HL-60/S4 treated with phorbol 12-myristate 13-acetate at 8.2 ng/mL for 4 days and 3 days (cell line): ENCODE measurements around the gene PCDH15.

Experiments used
- in situ Hi-C: fragments of 300-500 bp; cut with MboI; formaldehyde crosslinking; loops from 2 replicates; pipeline ENCODE4 v1.15.0; 2022; ENCODE audit warnings: low sequenced_read_pairs

The PCDH15 gene

GRCh38 chr10:54708591-54708990, 92.4 kb downstream of the PCDH15 start:
- in situ Hi-C loops: no loop called here

DNA sequence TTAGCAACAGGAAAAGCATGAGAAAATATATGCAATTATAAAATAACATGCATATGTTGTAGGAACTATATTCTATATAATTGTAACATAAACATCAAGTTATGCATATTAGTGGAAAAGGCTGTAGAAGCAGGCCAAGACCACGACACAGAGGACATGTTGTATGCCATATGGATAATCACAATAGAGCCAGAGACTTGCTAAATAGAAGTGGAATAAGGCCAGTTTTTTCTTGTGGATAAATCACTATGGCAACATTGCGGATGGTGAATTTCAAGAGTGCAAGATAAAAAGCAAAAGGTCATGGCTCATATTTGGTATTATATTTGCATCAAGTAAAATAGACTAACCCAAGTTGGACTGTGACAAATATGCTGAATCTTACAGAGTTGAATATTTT, 93.0 kb downstream of the PCDH15 start:
- in situ Hi-C loops: no loop called here

DNA sequence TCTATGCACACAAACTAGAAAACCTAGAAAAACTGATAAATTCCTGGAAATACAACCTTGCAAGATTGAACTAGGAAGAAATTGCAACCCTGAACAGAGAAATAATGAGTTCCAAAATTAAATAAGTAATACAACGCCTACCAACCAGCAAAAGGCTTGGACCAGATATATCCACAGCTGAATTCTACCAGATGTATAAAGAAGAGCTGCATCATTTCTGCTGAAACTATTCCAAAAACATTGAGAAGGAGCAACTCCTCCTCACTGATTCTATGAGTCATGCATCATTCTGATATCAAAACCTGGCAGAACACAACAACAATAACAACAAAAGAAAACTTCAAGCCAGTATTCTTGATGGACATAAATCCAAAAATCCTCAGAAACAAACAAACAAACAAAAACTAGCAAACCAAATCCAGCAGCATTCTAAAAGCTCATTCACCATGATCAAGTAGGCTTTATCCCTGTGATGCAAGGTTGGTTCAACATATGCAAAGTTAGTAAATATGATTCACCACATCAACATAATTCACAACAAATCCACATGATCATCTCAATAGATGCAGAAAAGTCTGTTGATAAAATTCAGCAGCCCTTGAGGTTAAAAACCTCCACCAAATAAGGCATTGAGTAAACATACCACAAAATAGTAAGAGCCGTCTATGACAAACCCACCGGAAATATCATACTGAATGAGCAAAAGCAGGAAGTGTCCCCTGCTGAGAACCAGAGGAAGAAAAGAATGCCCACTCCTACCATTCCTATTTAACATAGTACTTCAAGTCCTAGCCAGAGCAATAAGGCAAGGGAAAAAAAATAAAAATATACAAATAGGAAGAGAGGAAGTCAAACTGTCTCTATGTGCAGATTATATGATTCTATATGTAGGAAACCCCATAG, 98.2 kb downstream of the PCDH15 start:
- in situ Hi-C loops: no loop called here

- in situ Hi-C loops: no loop called here
Measured at GRCh38 chr10:54691331-54691730, 109.7 kb downstream of the PCDH15 start.

- in situ Hi-C loops: no loop called here
Measured at GRCh38 chr10:54682554-54682953, 118.5 kb downstream of the PCDH15 start.

- in situ Hi-C loops: no loop called here
Measured at GRCh38 chr10:54681136-54681535, 119.9 kb downstream of the PCDH15 start.

GRCh38 chr10:54667136-54667535, 133.9 kb downstream of the PCDH15 start:
- in situ Hi-C loops: no loop called here

DNA sequence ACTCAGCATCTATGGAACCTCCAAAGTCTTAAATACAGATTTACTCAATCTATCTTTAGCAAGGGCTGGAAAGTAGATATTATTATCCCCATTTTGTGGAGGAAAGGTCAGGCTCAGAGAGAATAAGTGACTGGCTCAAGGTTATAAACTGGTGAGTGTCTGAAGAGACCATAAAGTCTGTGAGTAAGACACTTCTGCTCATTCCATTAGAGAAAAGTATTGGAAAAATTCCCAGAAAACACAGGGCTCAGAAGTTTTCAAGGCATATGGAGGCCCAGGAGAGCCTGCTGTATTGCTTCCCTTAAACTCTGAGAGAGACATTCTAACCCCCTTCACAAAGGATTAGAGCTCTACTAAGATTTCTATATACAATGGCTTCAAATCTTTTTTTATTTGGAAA, 134.8 kb downstream of the PCDH15 start:
- in situ Hi-C loops: no loop called here

- in situ Hi-C loops: no loop called here
Measured at GRCh38 chr10:54665095-54665494, 135.9 kb downstream of the PCDH15 start.

DNA sequence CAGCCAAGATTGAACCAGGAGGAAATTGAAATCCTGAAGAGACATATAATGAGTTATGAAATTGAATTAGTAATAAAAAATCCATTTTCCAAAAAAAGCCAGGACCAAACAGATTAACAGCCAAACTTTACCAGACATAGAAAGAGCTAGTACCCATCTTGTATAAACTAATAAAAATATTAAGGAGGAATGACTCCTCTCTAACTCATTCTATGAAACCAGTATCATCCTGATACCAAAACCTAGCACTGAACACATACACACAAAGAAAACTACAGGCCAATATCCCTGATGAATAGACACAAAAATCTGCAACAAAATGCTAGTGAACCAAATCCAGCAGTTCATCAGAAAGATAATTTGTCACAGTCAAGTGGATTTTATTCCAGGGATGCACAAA, 140.6 kb downstream of the PCDH15 start:
- in situ Hi-C loops: no loop called here

GRCh38 chr10:54656643-54657042, 144.4 kb downstream of the PCDH15 start:
- in situ Hi-C loops: no loop called here

GRCh38 chr10:54653518-54653917, 147.5 kb downstream of the PCDH15 start:
- in situ Hi-C loops: no loop called here

GRCh38 chr10:54650547-54650946, 150.5 kb downstream of the PCDH15 start:
- in situ Hi-C loops: no loop called here

- in situ Hi-C loops: no loop called here
Measured at GRCh38 chr10:54622017-54622416, 179.0 kb downstream of the PCDH15 start.

- in situ Hi-C loops: no loop called here
Measured at GRCh38 chr10:54620352-54620751, 180.7 kb downstream of the PCDH15 start.

- in situ Hi-C loops: no loop called here
Measured at GRCh38 chr10:54614072-54614471, 187.0 kb downstream of the PCDH15 start.

DNA sequence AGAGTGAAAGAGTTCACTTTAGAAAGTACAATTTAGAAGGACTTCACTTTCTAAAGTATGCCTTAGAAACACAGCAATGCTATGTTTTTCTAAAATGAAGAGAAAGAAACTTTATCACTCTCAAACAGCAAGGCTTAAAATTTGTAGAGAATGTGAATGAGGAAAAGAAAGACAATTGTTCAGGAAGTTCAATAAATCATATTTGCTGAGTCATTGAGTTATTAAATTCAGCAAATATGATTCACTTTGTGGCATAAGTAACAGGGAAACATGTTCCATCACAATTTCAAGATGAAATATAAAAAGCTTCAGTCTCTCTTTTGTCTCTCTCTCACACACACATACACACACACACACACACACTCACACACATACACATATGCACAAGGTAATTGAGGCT, 187.9 kb downstream of the PCDH15 start:
- in situ Hi-C loops: no loop called here

DNA sequence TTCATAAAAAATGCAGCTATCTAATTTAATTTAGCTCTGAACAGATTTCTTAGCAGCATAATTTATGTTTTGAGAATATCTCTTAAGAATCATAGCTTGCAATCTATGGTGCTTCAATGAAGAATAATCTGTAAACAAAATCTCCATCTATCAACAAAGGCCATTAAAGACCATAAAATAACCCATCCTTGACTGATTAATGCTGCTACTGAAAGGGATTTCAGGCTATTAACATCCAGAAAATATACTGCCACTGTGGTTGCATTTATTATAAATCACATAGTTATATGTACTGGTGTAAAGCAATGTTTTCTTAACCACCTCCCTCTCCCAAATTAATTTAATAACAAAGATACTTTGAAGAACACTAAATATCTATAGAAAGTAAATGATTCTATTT, 191.6 kb downstream of the PCDH15 start:
- in situ Hi-C loops: no loop called here

DNA sequence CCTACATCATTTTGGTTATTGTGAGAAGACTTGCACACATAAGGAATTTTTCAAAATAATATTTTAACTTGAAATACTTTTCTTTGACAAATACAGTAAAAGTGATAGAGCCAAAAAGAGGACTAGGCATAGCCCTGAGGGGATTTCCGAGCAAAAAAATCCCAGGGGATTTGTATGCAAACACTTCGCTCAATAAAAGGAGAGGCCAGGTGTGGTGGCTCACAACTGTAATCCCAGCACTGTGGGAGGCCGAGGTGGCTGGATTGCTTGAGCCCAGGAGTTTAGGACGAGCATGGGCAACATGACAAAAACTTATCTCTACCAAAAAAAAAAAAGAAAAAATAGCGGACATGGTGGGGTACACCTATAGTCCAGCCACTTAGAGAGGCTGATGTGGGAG, 193.0 kb downstream of the PCDH15 start:
- in situ Hi-C loops: no loop called here

DNA sequence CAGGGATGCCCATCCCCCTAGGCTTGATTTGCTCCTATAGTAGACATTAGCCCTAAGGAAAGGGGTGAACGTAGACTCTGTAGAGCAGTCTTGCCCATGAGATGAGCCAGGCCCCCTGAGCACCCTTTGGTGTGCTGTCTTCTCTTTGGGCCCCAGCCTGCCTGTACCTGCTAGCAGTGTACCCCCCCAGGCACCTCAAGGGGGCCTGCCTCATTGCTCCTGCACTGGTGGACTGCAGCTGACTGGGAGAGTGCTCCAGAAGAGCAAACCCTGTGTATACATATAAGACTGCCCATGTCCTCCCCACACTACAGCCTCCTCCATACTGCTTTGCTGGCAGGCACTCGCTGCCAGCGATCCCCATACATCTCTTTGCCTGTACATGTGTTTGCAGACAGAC, 206.7 kb downstream of the PCDH15 start:
- in situ Hi-C loops: no loop called here

DNA sequence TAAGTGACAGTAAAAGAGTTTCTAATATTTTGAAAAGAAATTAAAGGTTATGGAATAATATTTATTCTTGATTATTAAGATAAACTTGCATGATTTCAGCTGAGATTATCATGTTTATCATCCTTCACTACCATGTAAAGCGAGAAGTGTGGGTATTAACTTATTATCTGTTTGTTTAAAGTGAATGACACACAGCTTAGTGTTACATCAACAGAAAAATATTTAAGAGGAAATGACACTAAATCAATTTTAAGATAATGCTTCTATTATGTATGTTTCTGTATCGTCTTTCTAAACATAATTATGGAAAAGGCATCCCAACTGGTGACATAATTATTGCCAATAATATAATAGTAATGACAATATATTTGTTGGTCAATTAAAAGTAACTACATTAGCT, 213.1 kb downstream of the PCDH15 start:
- in situ Hi-C loops: no loop called here

- in situ Hi-C loops: no loop called here
Measured at GRCh38 chr10:54585572-54585971, 215.5 kb downstream of the PCDH15 start.

GRCh38 chr10:54577682-54578081, 223.3 kb downstream of the PCDH15 start:
- in situ Hi-C loops: no loop called here
